OCI-LY1 (cell line): ENCODE measurements around the gene CD109.

Experiments used
- H2AFZ ChIP-seq: fragments of 200-600 bp; sonication (generic), shearing (Covaris generic); 2 replicates; pipeline ENCODE4 v1.6.0; 2014; ENCODE audit warnings: antibody characterized with exemption, mild to moderate bottlenecking, low read length
- H3F3A ChIP-seq: fragments of 200-600 bp; sonication (generic), shearing (Covaris generic); 2 replicates; pipeline ENCODE4 v1.6.0; 2014; ENCODE audit warnings: mild to moderate bottlenecking, antibody characterized with exemption, low read length, moderate library complexity; ENCODE audit not compliant: insufficient read depth
- H3K27ac ChIP-seq: fragments of 200-600 bp; sonication (generic); 2 replicates; pipeline ENCODE4 v1.5.1; 2014; ENCODE audit warnings: low read length, mixed run types, mild to moderate bottlenecking, low read depth; ENCODE audit not compliant: poor library complexity, severe bottlenecking
- H3K27me3 ChIP-seq: fragments of 200-600 bp; sonication (generic); 2 replicates; pipeline ENCODE4 v1.6.0; 2014; ENCODE audit warnings: antibody characterized with exemption, mild to moderate bottlenecking, low read length, moderate library complexity; ENCODE audit not compliant: insufficient read depth
- H3K36me3 ChIP-seq: fragments of 200-600 bp; sonication (generic); 2 replicates; pipeline ENCODE4 v1.6.1; 2014; ENCODE audit warnings: mild to moderate bottlenecking, antibody characterized with exemption, low read length, moderate library complexity, mixed read lengths; ENCODE audit not compliant: insufficient read depth
- H3K4me1 ChIP-seq: fragments of 200-600 bp; sonication (generic); 2 replicates; pipeline ENCODE4 v1.5.1; 2014; ENCODE audit warnings: mild to moderate bottlenecking, low read length, moderate library complexity; ENCODE audit not compliant: insufficient read depth, severe bottlenecking
- H3K4me2 ChIP-seq: fragments of 200-600 bp; sonication (generic), shearing (Covaris generic); 2 replicates; pipeline ENCODE4 v1.6.1; 2014; ENCODE audit warnings: low read length
- H3K4me3 ChIP-seq: fragments of 200-600 bp; sonication (generic); 2 replicates; pipeline ENCODE4 v1.5.1; 2014; ENCODE audit warnings: low read length, low read depth, mild to moderate bottlenecking, mixed read lengths; ENCODE audit not compliant: poor library complexity, severe bottlenecking
- H3K79me2 ChIP-seq: fragments of 200-600 bp; shearing (Covaris generic); 2 replicates; pipeline ENCODE4 v1.6.1; 2016; ENCODE audit warnings: mixed run types, low read length, mixed read lengths; ENCODE audit not compliant: insufficient read depth
- H3K9ac ChIP-seq: fragments of 200-600 bp; sonication (generic), shearing (Covaris generic); 2 replicates; pipeline ENCODE4 v1.6.1; 2014; ENCODE audit warnings: mild to moderate bottlenecking, low read length, mixed read lengths
- H3K9me2 ChIP-seq: fragments of 200-600 bp; sonication (generic), shearing (Covaris generic); 2 replicates; pipeline ENCODE4 v1.6.1; 2014; ENCODE audit warnings: low read depth, mild to moderate bottlenecking, low read length, mixed read lengths
- H3K9me3 ChIP-seq: fragments of 200-600 bp; shearing (Covaris generic); 2 replicates; pipeline ENCODE4 v1.6.1; 2014; ENCODE audit warnings: low read length, mixed read lengths
- H4K20me1 ChIP-seq: fragments of 200-600 bp; sonication (generic), shearing (Covaris generic); 2 replicates; pipeline ENCODE4 v1.6.0; 2016; ENCODE audit warnings: mild to moderate bottlenecking, low read length; ENCODE audit not compliant: insufficient read depth
- CTCF ChIP-seq: fragments of 200-600 bp; sonication (generic), shearing (Covaris generic); IDR thresholded peaks from 2 replicates; pipeline ENCODE4 v1.5.1; 2017; ENCODE audit warnings: mild to moderate bottlenecking, antibody characterized with exemption, low read length, moderate library complexity, mixed read lengths
- EZH2 ChIP-seq: fragments of 200-600 bp; sonication (generic), shearing (Covaris generic); IDR thresholded peaks from 2 replicates; pipeline ENCODE4 v1.8.0; 2017; ENCODE audit warnings: borderline replicate concordance, mixed run types, mild to moderate bottlenecking, antibody characterized with exemption, low read length, moderate library complexity, mixed read lengths

The CD109 gene

DNA sequence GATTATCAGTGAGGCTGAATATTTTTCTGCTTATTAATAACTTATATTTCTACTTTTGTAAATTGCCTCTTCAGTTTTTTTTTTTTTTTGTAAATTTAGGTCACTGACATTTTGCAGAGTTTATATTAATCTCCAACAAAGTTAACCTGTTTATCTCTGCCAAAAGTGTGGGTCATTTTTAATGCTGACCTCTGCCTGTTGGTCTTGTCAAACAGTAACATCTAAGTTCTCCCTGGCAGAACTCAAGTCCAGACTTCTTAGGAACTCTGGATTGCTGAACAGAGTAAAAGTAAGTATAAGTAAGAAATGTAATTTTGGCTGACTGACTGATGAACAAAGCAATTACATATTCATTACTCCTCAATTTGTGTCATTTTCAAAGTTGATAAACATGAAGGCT, 83.9 kb downstream of the CD109 start:
- Histone ChIP-seq H3F3A (no peaks in the 10 kb centered on the region), H3K27me3 (no peaks in the 10 kb centered on the region), H2AFZ (no peak overlapping the region), H3K79me2 (no peaks in the 10 kb centered on the region), H3K4me2 (no peak overlapping the region), H4K20me1 (no peaks in the 10 kb centered on the region), H3K9me2 (no peaks in the 10 kb centered on the region), H3K9ac (no peak overlapping the region), H3K4me3 (no peak overlapping the region), H3K27ac (no peak overlapping the region), H3K36me3 (no peaks in the 10 kb centered on the region), H3K4me1 (no peaks in the 10 kb centered on the region), H3K9me3 (no peaks in the 10 kb centered on the region)
- TF ChIP-seq CTCF (no peak), EZH2 (no peak)

DNA sequence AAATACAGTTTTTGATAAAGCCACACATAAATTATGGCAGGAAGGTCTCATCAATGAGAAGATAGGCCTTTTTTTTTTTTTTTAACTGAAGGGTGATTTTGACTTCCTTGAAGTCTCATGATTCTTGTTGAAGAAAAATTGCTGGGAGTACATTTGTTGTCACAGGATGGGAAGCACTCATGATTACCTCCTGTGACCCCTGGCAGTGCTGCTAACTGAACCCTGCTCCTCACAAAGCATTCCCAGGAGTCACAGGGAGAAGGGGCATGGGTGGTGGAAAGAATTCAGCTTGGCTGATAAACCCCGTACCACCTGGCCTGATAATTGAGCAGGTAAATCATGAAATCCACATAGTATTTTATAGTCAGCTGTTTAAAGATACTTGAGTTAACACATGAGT, 86.9 kb downstream of the CD109 start:
- no peaks in the 10 kb centered on the region for H3K4me1 ChIP-seq
- no peaks in the 10 kb centered on the region for H3K9me3 ChIP-seq
- no peaks in the 10 kb centered on the region for H3K36me3 ChIP-seq
- H3K4me2 ChIP-seq = no peak overlapping the region
- H3K9me2 ChIP-seq = no peaks in the 10 kb centered on the region
- no peak overlapping the region for H3K9ac ChIP-seq
- H3K27ac ChIP-seq = no peak overlapping the region
- H3K79me2 ChIP-seq = no peaks in the 10 kb centered on the region
- no peak overlapping the region for H2AFZ ChIP-seq
- no peak overlapping the region for H3K4me3 ChIP-seq
- no peaks in the 10 kb centered on the region for H3F3A ChIP-seq
- no peaks in the 10 kb centered on the region for H4K20me1 ChIP-seq
- TF ChIP-seq CTCF (no peak), EZH2 (no peak)
- H3K27me3 ChIP-seq = no peaks in the 10 kb centered on the region

- H3F3A ChIP-seq = no peaks in the 10 kb centered on the region
- H3K4me2 ChIP-seq = no peak overlapping the region
- no peak overlapping the region for H3K27ac ChIP-seq
- no peaks in the 10 kb centered on the region for H3K79me2 ChIP-seq
- H3K9me2 ChIP-seq = no peaks in the 10 kb centered on the region
- no peak overlapping the region for H3K9ac ChIP-seq
- H3K4me1 ChIP-seq = no peaks in the 10 kb centered on the region
- H3K9me3 ChIP-seq = no peaks in the 10 kb centered on the region
- H4K20me1 ChIP-seq = no peaks in the 10 kb centered on the region
- H3K27me3 ChIP-seq = no peaks in the 10 kb centered on the region
- no peaks in the 10 kb centered on the region for H3K36me3 ChIP-seq
- no peak overlapping the region for H3K4me3 ChIP-seq
- TF ChIP-seq EZH2 (no peak), CTCF (no peak)
- no peak overlapping the region for H2AFZ ChIP-seq
These were observed 88.9 kb downstream of the CD109 start for GRCh38 chr6:73784726-73785505.
